Natural killer cell (primary cell): ENCODE results near the gene FEN1. TPM values are rescaled to one million over a fixed set of nuclear protein-coding genes. Genes with fewer than 3 reads are reported as not detected.

Experiments
- ATAC-seq, 3 donors: fragments of 150-1000 bp in 2 of 3; fragments of 200-7000 bp in 1 of 3; cut with Tn5 transposase; 1 replicate in 1 of 3; 2 replicates in 2 of 3; pipeline ENCODE4 v1.10.0; 2021; ENCODE audit warnings: mild to moderate bottlenecking in 2 of 3, moderate library complexity in 2 of 3
- DNase-seq, 2 donors: peaks; one replicate each; pipeline versions ENCODE4 v3.0.0 to v3.0.0-alpha.2; 2013 to 2021; ENCODE audit warnings: mixed read lengths in 1 of 2
- H3K27ac ChIP-seq: one replicate; pipeline ENCODE4 v1.5.1; 2013; ENCODE audit warnings: mild to moderate bottlenecking, low read length
- H3K27me3 ChIP-seq: one replicate; pipeline ENCODE4 v1.6.1; 2013; ENCODE audit warnings: low read length; ENCODE audit not compliant: control insufficient read depth, insufficient read depth
- H3K36me3 ChIP-seq: one replicate; pipeline ENCODE4 v1.6.1; 2013; ENCODE audit warnings: low read length; ENCODE audit not compliant: control insufficient read depth, insufficient read depth
- H3K4me1 ChIP-seq: one replicate; pipeline ENCODE4 v1.6.1; 2013; ENCODE audit warnings: low read length; ENCODE audit not compliant: control insufficient read depth, insufficient read depth
- H3K4me3 ChIP-seq: one replicate; pipeline ENCODE4 v1.5.1; 2013; ENCODE audit warnings: low read length
- H3K9me3 ChIP-seq: one replicate; pipeline ENCODE4 v1.6.1; 2013; ENCODE audit warnings: low read length; ENCODE audit not compliant: control insufficient read depth, insufficient read depth
- H3K27ac Mint-ChIP-seq, 2 donors: one replicate each; pipeline ENCODE4 v1.8.0; 2022; ENCODE audit warnings: mild to moderate bottlenecking in 2 of 2, mixed read lengths in 2 of 2, moderate library complexity in 1 of 2
- H3K27me3 Mint-ChIP-seq, 2 donors: one replicate each; pipeline ENCODE4 v1.8.0; 2022; ENCODE audit warnings: low read depth in 2 of 2, mixed read lengths in 2 of 2
- H3K36me3 Mint-ChIP-seq: one replicate; pipeline ENCODE4 v1.8.0; 2022; ENCODE audit warnings: mixed read lengths
- H3K4me1 Mint-ChIP-seq, 2 donors: one replicate each; pipeline ENCODE4 v1.8.0; 2022; ENCODE audit warnings: mixed read lengths in 2 of 2
- H3K4me3 Mint-ChIP-seq: one replicate; pipeline ENCODE4 v1.8.0; 2022; ENCODE audit warnings: mild to moderate bottlenecking, moderate library complexity, mixed read lengths
- H3K9me3 Mint-ChIP-seq, 2 donors: one replicate each; pipeline ENCODE4 v1.8.0; 2022; ENCODE audit warnings: mixed read lengths in 2 of 2
- WGBS: methylation state at CpG from one replicate; pipeline ENCODE4 v1.1.7; 2013; ENCODE audit warnings: missing lambda C conversion rate; ENCODE audit not compliant: insufficient coverage; 5-methylcytosine and 5-hydroxymethylcytosine counted together
- intact Hi-C: fragments of 100-400 bp; cut with micrococcal nuclease; formaldehyde crosslinking; loops from one replicate; pipeline ENCODE4 v1.14.2; 2022
- total RNA-seq, 4 donors: library from RNA; stranded (reverse); fragments of 120-200 nt in 1 of 4; gene quantifications; one replicate each; pipeline versions ENCODE4 v1.2.3 to v1.2.4, GENCODE V29; 2013 to 2022
- TF ChIP-seq, protein P1 (sequence below): fragments of 200-600 bp; IDR thresholded peaks from one replicate; pipeline ENCODE4 v1.8.0; 2022; ENCODE audit warnings: antibody characterized with exemption

FEN1 gene
- total RNA-seq, 3 donors from 2014 or later (not counting 1 experiment from before 2014, with no cell fraction given), result 14.2 to 17.8 (median 17.5) TPM

DNA sequence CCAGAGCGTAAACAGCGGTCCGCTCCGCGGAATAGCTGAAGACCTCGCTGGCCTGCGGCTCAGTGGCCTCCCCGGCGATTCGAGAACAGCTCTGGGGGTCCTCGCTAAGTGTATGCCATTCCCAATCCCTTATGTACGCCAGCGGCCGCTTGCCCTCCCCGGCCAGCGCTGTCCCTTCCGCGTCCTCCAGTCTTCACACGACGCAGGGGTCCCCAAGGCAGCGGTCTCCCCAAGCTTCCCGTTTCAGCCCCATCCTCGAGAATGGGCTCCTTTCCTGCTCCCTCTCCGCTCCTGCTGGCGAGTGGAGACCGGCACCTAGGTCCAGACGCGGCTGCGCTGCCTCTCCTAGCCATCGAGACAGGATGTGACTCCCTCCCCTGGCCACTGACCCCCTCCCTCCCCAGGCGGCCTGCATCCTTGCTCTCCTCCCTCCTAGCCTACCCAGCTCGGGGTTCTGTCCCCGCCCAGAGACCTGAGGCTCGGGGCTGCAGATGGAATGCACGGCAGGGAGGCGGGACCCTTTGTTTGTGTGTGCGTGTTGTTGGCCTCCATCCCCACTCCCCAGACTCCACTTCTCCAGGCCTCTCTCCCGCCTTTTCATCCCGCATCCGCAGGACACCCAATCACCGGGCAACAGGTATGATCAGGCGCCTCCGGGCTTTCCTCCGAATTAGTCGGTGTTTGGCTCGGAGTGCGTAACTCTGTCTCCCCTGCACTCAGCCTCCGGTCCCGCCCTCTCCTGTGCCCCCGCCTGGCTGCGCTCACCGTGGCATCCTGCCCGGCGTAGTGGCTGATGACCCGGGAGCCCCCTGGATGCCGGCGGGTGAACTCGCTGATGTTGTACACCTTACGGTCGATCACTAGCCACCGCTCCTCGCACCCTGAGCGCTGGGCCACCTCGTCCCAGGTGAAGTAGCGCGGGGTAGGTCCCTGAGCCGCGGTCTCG lies 23.4 kb downstream of the FEN1 start:
- Mint-ChIP-seq H3K4me3 (peak overlapping the region; percentile 91), H3K36me3 (peaks cover 6% of the 10 kb centered on the region), H3K27ac (peak overlapping the region; percentile 84 to 92), H3K9me3 (no peaks in the 10 kb centered on the region), H3K27me3 (no peaks in the 10 kb centered on the region), H3K4me1 (peaks cover 17 to 37% of the 10 kb centered on the region in 2 donors)
- H3K36me3 ChIP-seq, result no peaks in the 10 kb centered on the region
- DNase-seq, result peak; percentile 40 to 75
- peak; percentile 62 to 67 (median 66) for ATAC-seq
- TF ChIP-seq, protein P1, sequence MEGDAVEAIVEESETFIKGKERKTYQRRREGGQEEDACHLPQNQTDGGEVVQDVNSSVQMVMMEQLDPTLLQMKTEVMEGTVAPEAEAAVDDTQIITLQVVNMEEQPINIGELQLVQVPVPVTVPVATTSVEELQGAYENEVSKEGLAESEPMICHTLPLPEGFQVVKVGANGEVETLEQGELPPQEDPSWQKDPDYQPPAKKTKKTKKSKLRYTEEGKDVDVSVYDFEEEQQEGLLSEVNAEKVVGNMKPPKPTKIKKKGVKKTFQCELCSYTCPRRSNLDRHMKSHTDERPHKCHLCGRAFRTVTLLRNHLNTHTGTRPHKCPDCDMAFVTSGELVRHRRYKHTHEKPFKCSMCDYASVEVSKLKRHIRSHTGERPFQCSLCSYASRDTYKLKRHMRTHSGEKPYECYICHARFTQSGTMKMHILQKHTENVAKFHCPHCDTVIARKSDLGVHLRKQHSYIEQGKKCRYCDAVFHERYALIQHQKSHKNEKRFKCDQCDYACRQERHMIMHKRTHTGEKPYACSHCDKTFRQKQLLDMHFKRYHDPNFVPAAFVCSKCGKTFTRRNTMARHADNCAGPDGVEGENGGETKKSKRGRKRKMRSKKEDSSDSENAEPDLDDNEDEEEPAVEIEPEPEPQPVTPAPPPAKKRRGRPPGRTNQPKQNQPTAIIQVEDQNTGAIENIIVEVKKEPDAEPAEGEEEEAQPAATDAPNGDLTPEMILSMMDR, result no peak
- peak overlapping the region; percentile 60 for H3K27ac ChIP-seq
- WGBS, result under 1% methylated on average over 63 of the region's 69 CpGs
- H3K4me1 ChIP-seq, result peaks cover 28% of the 10 kb centered on the region
- intact Hi-C loops, result loop anchor here (1.0 kb wide), 1 partner anchor 24 kb away; the partner anchor contains the start of genes FEN1 and TMEM258
- H3K9me3 ChIP-seq, result no peaks in the 10 kb centered on the region
- no peaks in the 10 kb centered on the region for H3K27me3 ChIP-seq
- H3K4me3 ChIP-seq, result peak overlapping the region; percentile 82

DNA sequence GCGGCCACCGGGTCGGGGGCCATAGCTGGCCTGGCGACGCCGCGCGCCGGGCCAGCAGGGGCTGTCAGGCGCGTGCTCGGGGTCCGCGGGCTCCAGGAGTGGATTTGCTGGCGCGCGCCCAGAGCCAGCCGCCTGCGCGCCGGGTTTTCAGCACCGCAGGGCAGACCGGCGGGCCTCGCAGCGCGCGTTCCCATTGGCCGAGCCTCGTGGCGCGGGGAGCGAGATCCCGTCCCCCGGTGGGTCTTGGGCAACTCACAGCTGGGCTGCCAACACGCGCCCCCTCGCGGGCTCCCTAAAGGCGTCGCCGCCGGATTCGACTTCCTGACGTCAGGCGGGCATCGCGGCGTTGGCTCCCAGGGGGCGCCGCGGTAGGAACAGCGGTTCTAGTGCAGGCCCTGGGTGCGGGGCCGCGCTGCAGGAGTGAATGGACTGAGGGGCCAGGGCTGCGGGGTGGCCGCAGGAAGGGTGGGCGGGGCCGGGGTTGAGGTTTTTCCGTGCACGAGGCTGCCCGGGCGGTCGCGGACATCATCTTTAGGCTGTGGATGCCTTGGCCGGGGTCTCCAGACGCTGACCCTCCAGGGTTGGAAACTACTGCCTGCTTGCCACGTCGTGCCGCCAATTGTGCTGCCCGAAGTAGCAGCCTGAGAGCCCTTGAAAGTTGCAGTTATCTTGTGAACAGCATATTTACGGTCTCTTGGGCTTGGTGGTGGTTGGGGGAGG lies 24.2 kb downstream of the FEN1 start, which contains the start of gene FADS1:
FADS1 (minus strand) TSS at position 268 of the 720 bp plus-strand sequence; CDS start at position 194, 74 bp downstream.
- WGBS, result under 1% methylated on average over 72 of the region's 73 CpGs
- TF ChIP-seq, protein P1, result peak; percentile 54
- Mint-ChIP-seq H3K4me3 (peak within 1 kb of the TSS; percentile 91), H3K27ac (peak within 1 kb of the TSS; percentile 84 to 92), H3K9me3 (no peaks in the 10 kb centered on the region), H3K36me3 (peaks cover 4% of the 10 kb centered on the region), H3K4me1 (peaks cover 17 to 37% of the 10 kb centered on the region in 2 donors), H3K27me3 (no peaks in the 10 kb centered on the region)
- peaks cover 28% of the 10 kb centered on the region for H3K4me1 ChIP-seq
- peak within 1 kb of the TSS; percentile 60 for H3K27ac ChIP-seq
- H3K9me3 ChIP-seq, result no peaks in the 10 kb centered on the region
- DNase-seq, result peak; percentile 56 to 85
- intact Hi-C loops, result no loop called here
- no peaks in the 10 kb centered on the region for H3K36me3 ChIP-seq
- no peaks in the 10 kb centered on the region for H3K27me3 ChIP-seq
- peak within 1 kb of the TSS; percentile 82 for H3K4me3 ChIP-seq
- ATAC-seq, result peak; percentile 58 to 62 (median 60)

DNA sequence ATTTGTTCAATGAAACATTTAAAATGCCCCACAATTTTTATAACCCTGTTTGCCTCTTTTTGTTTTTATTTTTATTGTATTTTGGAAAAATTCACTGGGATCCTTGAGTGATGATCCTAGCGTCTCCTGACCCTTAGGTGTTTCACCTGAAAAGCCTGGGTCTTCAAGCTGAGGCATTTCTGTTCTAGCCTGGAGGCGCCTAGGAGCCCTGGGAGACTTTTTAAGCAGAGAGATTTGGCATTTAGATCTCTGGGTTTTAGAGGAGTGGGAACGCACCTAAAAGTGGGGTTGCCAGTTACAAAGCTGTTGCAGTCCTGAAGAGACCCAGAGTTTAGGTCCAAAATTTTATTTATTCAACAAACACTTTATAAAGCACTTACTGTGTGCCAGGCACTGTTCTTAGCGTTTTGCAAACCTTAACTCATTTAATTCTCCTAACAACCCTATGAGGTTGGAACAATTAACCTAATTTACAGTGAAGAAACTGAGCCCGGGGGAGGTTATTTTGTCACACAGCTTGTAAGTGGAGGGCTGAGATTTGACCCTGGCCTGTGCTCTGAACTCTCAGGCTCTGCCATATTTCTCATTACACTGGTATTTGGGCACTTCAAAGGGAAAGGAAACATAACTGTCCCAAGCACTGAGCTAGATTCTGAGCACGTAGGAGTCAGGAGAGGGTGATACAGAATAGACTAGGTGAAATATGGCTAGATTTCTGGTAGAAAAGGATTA lies 24.9 kb downstream of the FEN1 start:
- TF ChIP-seq, protein P1, result no peak
- intact Hi-C loops, result no loop called here
- Mint-ChIP-seq H3K9me3 (no peaks in the 10 kb centered on the region), H3K4me1 (peaks cover 17 to 37% of the 10 kb centered on the region in 2 donors), H3K27ac (peak overlapping the region; percentile 68 to 92), H3K27me3 (no peaks in the 10 kb centered on the region), H3K4me3 (peak overlapping the region; percentile 91), H3K36me3 (no peaks in the 10 kb centered on the region)
- no peak for DNase-seq
- Histone ChIP-seq H3K4me3 (peak overlapping the region; percentile 35), H3K27ac (peak overlapping the region; percentile 33), H3K9me3 (no peaks in the 10 kb centered on the region), H3K27me3 (no peaks in the 10 kb centered on the region), H3K36me3 (no peaks in the 10 kb centered on the region), H3K4me1 (peaks cover 28% of the 10 kb centered on the region)
- ATAC-seq, result no peak
- 89% methylated on average over 6 of the region's 6 CpGs for WGBS
